A549 (cell line): ENCODE data around the gene DCAF15. TPM values are rescaled to one million over a fixed set of nuclear protein-coding genes. Genes with fewer than 3 reads are reported as not detected.
A peak's percentile ranks its signal among the peaks of the same experiment; 100 is the strongest.

Experiments used
- ATAC-seq, 2 experiments: fragments of 200-7000 bp in 1 of 2; fragments of >200 bp in 1 of 2; cut with Nextera tagmentation in 1 of 2; cut with Tn5 transposase in 1 of 2; 3 replicates each; pipeline versions ENCODE4 v1.8.0 to v1.9.1; 2018 to 2020; ENCODE audit warnings: mild to moderate bottlenecking in 1 of 2, moderate library complexity in 1 of 2
- CTCF ChIA-PET: fragments of 300-600 bp; sonication (Branson Sonifier 250); formaldehyde crosslinking; extraction: SDS; loops from one replicate; lab custom pipeline; 2021; ENCODE audit warnings: antibody characterized with exemption, inconsistent platforms; lab: Yijun Ruan, JAX
- POLR2A ChIA-PET: fragments of 350-600 bp; formaldehyde crosslinking; extraction: SDS; loops from one replicate; lab custom pipeline; 2021; ENCODE audit warnings: antibody characterized with exemption, inconsistent platforms; lab: Yijun Ruan, JAX
- DNase-seq, 2 experiments: peaks; one replicate each; pipeline versions ENCODE4 v3.0.0 to v3.0.0-alpha.2; 2011 to 2016; ENCODE audit warnings: low read depth in 1 of 2, low spot score in 1 of 2
- FAIRE-seq: peaks from 2 replicates; lab custom pipeline; 2011; peaks lifted over from hg19 to GRCh38; lab: Jason Lieb, UNC
- H3K27ac ChIP-seq, 2 experiments: fragments of >200 bp; sonication (Bioruptor Twin); formaldehyde crosslinking; 3 replicates each; pipeline ENCODE4 v1.5.1; 2016 to 2017
- H3K4me1 ChIP-seq: fragments of >200 bp; sonication (Bioruptor Twin); formaldehyde crosslinking; 3 replicates; pipeline ENCODE4 v1.6.1; 2016
- H3K4me2 ChIP-seq: fragments of >200 bp; sonication (Bioruptor Twin); formaldehyde crosslinking; 3 replicates; pipeline ENCODE4 v1.6.1; 2016
- H3K4me3 ChIP-seq: fragments of >200 bp; sonication (Bioruptor Twin); formaldehyde crosslinking; 3 replicates; pipeline ENCODE4 v1.5.1; 2016
- H3K9me3 ChIP-seq: fragments of >200 bp; sonication (Bioruptor Twin); formaldehyde crosslinking; 3 replicates; pipeline ENCODE4 v1.6.1; 2016
- ATOH8 ChIP-seq: fragments of 250-450 bp; sonication (Bioruptor Pico); IDR thresholded peaks from 2 replicates; pipeline ENCODE4 v1.5.0; 2020; ENCODE audit warnings: low read depth, mild to moderate bottlenecking, moderate library complexity
- BCL3 ChIP-seq: fragments of >200 bp; sonication (Bioruptor Twin); formaldehyde crosslinking; IDR thresholded peaks from 3 replicates; pipeline ENCODE4 v1.6.1; 2016
- CBX8 ChIP-seq: fragments of 200-600 bp; sonication (generic); IDR thresholded peaks from 2 replicates; pipeline ENCODE4 v1.6.1; 2016
- CHD4 ChIP-seq: fragments of 200-600 bp; sonication (generic); IDR thresholded peaks from 2 replicates; pipeline ENCODE4 v1.6.1; 2016; ENCODE audit warnings: antibody characterized with exemption, mild to moderate bottlenecking, borderline replicate concordance
- CTCF ChIP-seq: fragments of >200 bp; sonication (Bioruptor Twin); formaldehyde crosslinking; IDR thresholded peaks from 3 replicates; pipeline ENCODE4 v1.5.1; 2016
- EHMT2 ChIP-seq: fragments of 200-600 bp; sonication (generic); IDR thresholded peaks from 2 replicates; pipeline ENCODE4 v1.6.1; 2016; ENCODE audit warnings: antibody characterized with exemption, low read depth, mild to moderate bottlenecking, moderate library complexity
- ELK1 ChIP-seq: fragments of 150-350 bp; IDR thresholded peaks from 2 replicates; pipeline ENCODE4 v1.6.1; 2014; ENCODE audit warnings: low read depth, mild to moderate bottlenecking, low read length
- HEYL ChIP-seq: fragments of 250-450 bp; sonication (Bioruptor Pico); IDR thresholded peaks from 2 replicates; pipeline ENCODE4 v1.8.0; 2021; ENCODE audit warnings: mild to moderate bottlenecking, moderate library complexity
- HMGXB4 ChIP-seq: fragments of 250-450 bp; sonication (Bioruptor Pico); IDR thresholded peaks from 2 replicates; pipeline ENCODE4 v1.5.0; 2021; ENCODE audit warnings: mild to moderate bottlenecking, moderate library complexity, borderline replicate concordance
- HOXB13 ChIP-seq: fragments of 250-450 bp; sonication (Bioruptor Pico); IDR thresholded peaks from 2 replicates; pipeline ENCODE4 v1.5.0; 2020; ENCODE audit warnings: low read depth, mild to moderate bottlenecking, moderate library complexity
- KDM5A ChIP-seq: fragments of 200-600 bp; sonication (generic); IDR thresholded peaks from 2 replicates; pipeline ENCODE4 v1.6.1; 2016; ENCODE audit warnings: antibody characterized with exemption, mild to moderate bottlenecking
- MAFK ChIP-seq: fragments of 450-650 bp; IDR thresholded peaks from 2 replicates; pipeline ENCODE4 v1.6.1; 2014; ENCODE audit not compliant: partially characterized antibody
- PHF8 ChIP-seq: fragments of 200-600 bp; sonication (generic); IDR thresholded peaks from 2 replicates; pipeline ENCODE4 v1.6.1; 2016; ENCODE audit warnings: low read depth, mild to moderate bottlenecking, antibody characterized with exemption, moderate library complexity, borderline replicate concordance
- POLR2A ChIP-seq: IDR thresholded peaks from 2 replicates; pipeline ENCODE4 v1.6.1; 2012; ENCODE audit warnings: mild to moderate bottlenecking, low read length
- RARB ChIP-seq: fragments of 250-450 bp; sonication (Bioruptor Pico); IDR thresholded peaks from 2 replicates; pipeline ENCODE4 v1.8.0; 2021; ENCODE audit warnings: mild to moderate bottlenecking, moderate library complexity
- REST ChIP-seq: fragments of 200-600 bp; sonication (generic); IDR thresholded peaks from 2 replicates; pipeline ENCODE4 v1.6.1; 2016; ENCODE audit warnings: antibody characterized with exemption, mild to moderate bottlenecking, moderate library complexity
- SREBF2 ChIP-seq: fragments of 450-650 bp; IDR thresholded peaks from 2 replicates; pipeline ENCODE4 v1.6.1; 2014; ENCODE audit warnings: mild to moderate bottlenecking, moderate library complexity
- TFCP2L1 ChIP-seq: fragments of 250-450 bp; sonication (Bioruptor Pico); IDR thresholded peaks from 2 replicates; pipeline ENCODE4 v1.5.0; 2021; ENCODE audit warnings: mild to moderate bottlenecking
- TP53 ChIP-seq: fragments of 250-450 bp; sonication (Bioruptor Pico); IDR thresholded peaks from 2 replicates; pipeline ENCODE4 v1.5.0; 2021; ENCODE audit warnings: mild to moderate bottlenecking, moderate library complexity
- ZFP36 ChIP-seq: fragments of 450-650 bp; IDR thresholded peaks from 2 replicates; pipeline ENCODE4 v1.6.1; 2014; ENCODE audit warnings: borderline replicate concordance; ENCODE audit not compliant: partially characterized antibody
- WGBS: methylation state at CpG from one replicate; pipeline ENCODE4 v1.1.6; 2017; ENCODE audit errors: missing lambda C conversion rate; 5-methylcytosine and 5-hydroxymethylcytosine counted together
- polyA plus RNA-seq, 4 experiments: library from polyadenylated mRNA; depleted of rRNA in 3 of 4; stranded (reverse); fragments of >200 nt; fragmentation: RNase III in 1 of 4; extraction: RNeasy Plus Mini Kit Qiagen cat#74134 plus additional on column Dnase treatment in 1 of 4; gene quantifications; 2 replicates in 3 of 4; 3 replicates in 1 of 4; pipeline ENCODE4 v1.2.3, GENCODE V29; 2011 to 2017

Gene DCAF15
- polyA plus RNA-seq, 2 of the 4 experiments (the other 2 are of a cell fraction) = 10.2 to 23.0 TPM

- TF ChIP-seq ATOH8 (CRISPR knock-in tag) (no peak), BCL3 (no peak), ELK1 (no peak), ZFP36 (no peak)
Observed at GRCh38 chr19:13977803-13978202, 25.5 kb downstream of the DCAF15 start (continued).

- no peak for FAIRE-seq
- ChIA-PET CTCF (interaction anchor here (0.8 to 2.1 kb wide), 3 partner anchors 53 to 64 kb away, joined by 3 to 8 read pairs (median 3); partner anchors contain the start of gene IL27RA), POLR2A (interaction anchor here (0.5 kb wide), 1 partner anchor 17 kb away, joined by 5 read pairs; no protein-coding TSS in a partner anchor)
- DNase-seq = no peak
- Histone ChIP-seq H3K4me3 (no peak overlapping the region), H3K27ac (no peak overlapping the region), H3K4me2 (no peak overlapping the region), H3K4me1 (no peaks in the 10 kb centered on the region), H3K9me3 (no peaks in the 10 kb centered on the region)
- WGBS = 95% methylated on average over 20 of the region's 74 CpGs
- TF ChIP-seq RARB (CRISPR knock-in tag) (no peak), SREBF2 (no peak), CBX8 (no peak), EHMT2 (no peak), MAFK (no peak), CHD4 (no peak), HMGXB4 (CRISPR knock-in tag) (no peak), KDM5A (no peak), TFCP2L1 (CRISPR knock-in tag) (no peak), PHF8 (no peak), ELK1 (no peak), CTCF (no peak), REST (no peak), POLR2A (no peak), HOXB13 (CRISPR knock-in tag) (no peak), HEYL (no peak), TP53 (no peak)
- ATAC-seq = peak in 1 of 2 experiments; percentile 35; a peak in 3 of 6 replicates
Observed at GRCh38 chr19:13978351-13979243, 26.3 kb downstream of the DCAF15 start.
